Measurements from ENCODE around the gene NR5A2. TPM values are rescaled to one million over a fixed set of nuclear protein-coding genes. Genes with fewer than 3 reads are reported as not detected.
"Not testable (repeated sequence)": the region's sequence is repeated elsewhere in the genome, so short reads cannot be mapped to it uniquely, and the experiment has no call there.

Gene NR5A2
- total and polyA plus RNA-seq, 2 experiments from 2014 or later = 19.8 to 55.5 TPM

GRCh38 chr1:200187332-200187731, 159.8 kb downstream of the NR5A2 start:
- not testable (repeated sequence) for H3K4me1 ChIP-seq (ENCODE audit: insufficient read depth); H3K36me3 ChIP-seq (replicated peaks; ENCODE audit: insufficient read depth, low read depth); H3K9me2 ChIP-seq (replicated peaks; ENCODE audit: insufficient read depth); H2AFZ ChIP-seq; H3K79me2 ChIP-seq; DNase-seq (ENCODE audit: low spot score); H3K9me3 ChIP-seq (ENCODE audit: low read depth); H3K27ac ChIP-seq; H3K27me3 ChIP-seq; H4K20me1 ChIP-seq (ENCODE audit: insufficient read depth, poor library complexity, severe bottlenecking); H3K4me3 ChIP-seq; H3K4me2 ChIP-seq
- 90% methylated on average over 2 of the region's 2 CpGs for WGBS (ENCODE audit: low lambda C conversion rate, missing lambda C conversion rate)

- 86% methylated on average over 3 of the region's 3 CpGs for WGBS (ENCODE audit: low lambda C conversion rate, missing lambda C conversion rate)
- Histone ChIP-seq H3K27me3 (no peaks in the 10 kb centered on the region), H3K4me1 (ENCODE audit: insufficient read depth) (no peaks in the 10 kb centered on the region), H4K20me1 (ENCODE audit: insufficient read depth, poor library complexity, severe bottlenecking) (no peaks in the 10 kb centered on the region), H2AFZ (no peak overlapping the region), H3K4me3 (no peak overlapping the region), H3K9me2 (replicated peaks; ENCODE audit: insufficient read depth) (no peaks in the 10 kb centered on the region), H3K79me2 (no peaks in the 10 kb centered on the region), H3K27ac (no peak overlapping the region), H3K9me3 (ENCODE audit: low read depth) (no peaks in the 10 kb centered on the region), H3K4me2 (no peak overlapping the region), H3K36me3 (replicated peaks; ENCODE audit: insufficient read depth, low read depth) (no peaks in the 10 kb centered on the region)
- TF ChIP-seq EZH2phosphoT487 (IDR thresholded peaks at IDR 0.05; ENCODE audit: low read depth, severe bottlenecking, unreplicated experiment) = no peak
- TF ChIP-seq EZH2 (IDR thresholded peaks at IDR 0.05; ENCODE audit: borderline replicate concordance) = no peak
- no peak for TF ChIP-seq CTCF (IDR thresholded peaks at IDR 0.05; ENCODE audit: poor library complexity)
- no peak for DNase-seq (ENCODE audit: low spot score)
These were observed 164.5 kb downstream of the NR5A2 start for GRCh38 chr1:200191993-200192392.

- Histone ChIP-seq H3K4me1 (ENCODE audit: insufficient read depth) (no peaks in the 10 kb centered on the region), H3K36me3 (replicated peaks; ENCODE audit: insufficient read depth, low read depth) (no peaks in the 10 kb centered on the region), H4K20me1 (ENCODE audit: insufficient read depth, poor library complexity, severe bottlenecking) (no peaks in the 10 kb centered on the region), H3K4me3 (no peak overlapping the region), H3K9me2 (replicated peaks; ENCODE audit: insufficient read depth) (no peaks in the 10 kb centered on the region), H3K27me3 (no peaks in the 10 kb centered on the region), H2AFZ (no peak overlapping the region), H3K79me2 (no peaks in the 10 kb centered on the region), H3K9me3 (ENCODE audit: low read depth) (no peaks in the 10 kb centered on the region), H3K4me2 (no peak overlapping the region), H3K27ac (no peak overlapping the region)
- 94% methylated on average over 8 of the region's 8 CpGs for WGBS (ENCODE audit: low lambda C conversion rate, missing lambda C conversion rate)
- TF ChIP-seq EZH2phosphoT487 (IDR thresholded peaks at IDR 0.05; ENCODE audit: low read depth, severe bottlenecking, unreplicated experiment) = no peak
- no peak for TF ChIP-seq EZH2 (IDR thresholded peaks at IDR 0.05; ENCODE audit: borderline replicate concordance)
- TF ChIP-seq CTCF (IDR thresholded peaks at IDR 0.05; ENCODE audit: poor library complexity) = no peak
- no peak for DNase-seq (ENCODE audit: low spot score)
These were observed 167.0 kb downstream of the NR5A2 start for GRCh38 chr1:200194477-200194876.

DNA sequence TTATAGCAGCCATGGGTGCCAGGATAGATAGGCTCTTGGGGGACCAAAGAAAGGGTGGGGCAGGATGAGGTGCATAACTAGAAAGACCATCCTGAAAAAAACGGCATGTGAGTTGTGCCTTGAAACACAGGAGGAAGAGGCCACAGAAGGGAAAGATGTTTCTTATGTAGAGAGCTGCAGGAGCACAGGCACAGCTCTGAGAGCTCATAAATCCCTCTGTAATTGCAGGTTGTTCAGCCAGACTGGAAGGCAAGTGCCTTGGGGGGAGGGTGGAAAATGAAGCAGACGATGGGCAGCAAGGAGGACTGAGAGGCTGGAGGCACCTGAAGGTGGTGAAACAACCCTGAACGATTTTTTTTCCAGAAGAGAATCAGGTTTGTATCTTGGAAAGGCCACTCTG, 170.7 kb downstream of the NR5A2 start:
- Histone ChIP-seq H4K20me1 (ENCODE audit: insufficient read depth, poor library complexity, severe bottlenecking) (no peaks in the 10 kb centered on the region), H3K9me3 (ENCODE audit: low read depth) (no peaks in the 10 kb centered on the region), H3K4me2 (no peak overlapping the region), H3K79me2 (no peaks in the 10 kb centered on the region), H2AFZ (no peak overlapping the region), H3K4me3 (no peak overlapping the region), H3K4me1 (ENCODE audit: insufficient read depth) (no peaks in the 10 kb centered on the region), H3K9me2 (replicated peaks; ENCODE audit: insufficient read depth) (no peaks in the 10 kb centered on the region), H3K36me3 (replicated peaks; ENCODE audit: insufficient read depth, low read depth) (no peaks in the 10 kb centered on the region), H3K27ac (no peak overlapping the region), H3K27me3 (no peaks in the 10 kb centered on the region)
- WGBS (ENCODE audit: low lambda C conversion rate, missing lambda C conversion rate) = 37% methylated on average over 3 of the region's 3 CpGs
- DNase-seq (ENCODE audit: low spot score) = no peak
- TF ChIP-seq CTCF (IDR thresholded peaks at IDR 0.05; ENCODE audit: poor library complexity) (no peak), EZH2phosphoT487 (IDR thresholded peaks at IDR 0.05; ENCODE audit: low read depth, severe bottlenecking, unreplicated experiment) (no peak), EZH2 (IDR thresholded peaks at IDR 0.05; ENCODE audit: borderline replicate concordance) (no peak)

All from hepatocyte (in vitro differentiated cells).